NB4 (cell line): ENCODE data around the gene OSM.

Experiments
- POLR2A ChIP-seq: IDR thresholded peaks from 2 replicates; pipeline ENCODE4 v1.6.1; 2011; ENCODE audit warnings: mild to moderate bottlenecking; ENCODE audit not compliant: insufficient read length; ENCODE audit errors: extremely low read depth
- TF ChIP-seq, protein P1 (sequence below): IDR thresholded peaks from 2 replicates; pipeline ENCODE4 v1.6.1; 2011; ENCODE audit warnings: low read depth, low read length
- TF ChIP-seq, protein P2 (sequence below): IDR thresholded peaks from one replicate; pipeline ENCODE4 v1.5.1; 2012; ENCODE audit warnings: low read depth, low read length

DNA sequence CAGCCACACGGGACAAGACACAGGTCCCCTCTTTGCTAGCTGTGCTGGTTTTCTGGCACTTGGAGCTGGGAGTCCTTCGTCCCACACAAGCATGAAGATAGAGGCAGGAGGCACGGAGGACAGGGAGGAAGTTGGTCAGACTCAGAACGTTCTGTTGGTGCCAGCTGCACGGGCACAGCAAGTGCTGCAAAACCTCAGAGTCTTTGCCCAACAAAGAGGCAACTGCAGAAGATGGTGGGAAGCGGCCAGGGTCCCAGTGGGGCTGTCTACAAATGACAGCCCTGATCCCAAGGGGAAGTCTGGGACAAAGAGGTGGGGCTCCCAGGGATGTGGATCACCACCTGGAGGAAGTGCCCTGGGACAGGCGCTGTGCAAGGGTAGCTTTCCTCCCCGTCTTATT, 9.4 kb upstream of the OSM start:
- TF ChIP-seq, protein P1, sequence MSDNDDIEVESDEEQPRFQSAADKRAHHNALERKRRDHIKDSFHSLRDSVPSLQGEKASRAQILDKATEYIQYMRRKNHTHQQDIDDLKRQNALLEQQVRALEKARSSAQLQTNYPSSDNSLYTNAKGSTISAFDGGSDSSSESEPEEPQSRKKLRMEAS, result no peak
- no peak for TF ChIP-seq POLR2A
- TF ChIP-seq, protein P2, sequence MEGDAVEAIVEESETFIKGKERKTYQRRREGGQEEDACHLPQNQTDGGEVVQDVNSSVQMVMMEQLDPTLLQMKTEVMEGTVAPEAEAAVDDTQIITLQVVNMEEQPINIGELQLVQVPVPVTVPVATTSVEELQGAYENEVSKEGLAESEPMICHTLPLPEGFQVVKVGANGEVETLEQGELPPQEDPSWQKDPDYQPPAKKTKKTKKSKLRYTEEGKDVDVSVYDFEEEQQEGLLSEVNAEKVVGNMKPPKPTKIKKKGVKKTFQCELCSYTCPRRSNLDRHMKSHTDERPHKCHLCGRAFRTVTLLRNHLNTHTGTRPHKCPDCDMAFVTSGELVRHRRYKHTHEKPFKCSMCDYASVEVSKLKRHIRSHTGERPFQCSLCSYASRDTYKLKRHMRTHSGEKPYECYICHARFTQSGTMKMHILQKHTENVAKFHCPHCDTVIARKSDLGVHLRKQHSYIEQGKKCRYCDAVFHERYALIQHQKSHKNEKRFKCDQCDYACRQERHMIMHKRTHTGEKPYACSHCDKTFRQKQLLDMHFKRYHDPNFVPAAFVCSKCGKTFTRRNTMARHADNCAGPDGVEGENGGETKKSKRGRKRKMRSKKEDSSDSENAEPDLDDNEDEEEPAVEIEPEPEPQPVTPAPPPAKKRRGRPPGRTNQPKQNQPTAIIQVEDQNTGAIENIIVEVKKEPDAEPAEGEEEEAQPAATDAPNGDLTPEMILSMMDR, result no peak
